Measurements from ENCODE around the gene MTHFS.

Gene MTHFS

GRCh38 chr15:79874242-79874641, 22.6 kb downstream of the MTHFS start:
- DNase-seq = no peak

- no peak for DNase-seq
Observed at GRCh38 chr15:79872358-79873017, 24.3 kb downstream of the MTHFS start.

- DNase-seq = no peak
Observed at GRCh38 chr15:79868554-79868953, 28.3 kb downstream of the MTHFS start.

GRCh38 chr15:79863886-79864285, 32.9 kb downstream of the MTHFS start:
- no peak for DNase-seq

- no peak for DNase-seq
Observed at GRCh38 chr15:79862191-79862590, 34.6 kb downstream of the MTHFS start.

GRCh38 chr15:79860661-79861060, 36.2 kb downstream of the MTHFS start:
- no peak for DNase-seq

- DNase-seq = no peak
Observed at GRCh38 chr15:79858469-79858868, 38.3 kb downstream of the MTHFS start.

GRCh38 chr15:79853492-79854328, 43.1 kb downstream of the MTHFS start:
- DNase-seq = peak; percentile 75

GRCh38 chr15:79849789-79850188, 47.0 kb downstream of the MTHFS start:
- peak; percentile 31 for DNase-seq

GRCh38 chr15:79846539-79846938, 50.3 kb downstream of the MTHFS start:
- DNase-seq = no peak

GRCh38 chr15:79844221-79844620, 52.6 kb downstream of the MTHFS start:
- no peak for DNase-seq

- no peak for DNase-seq
Observed at GRCh38 chr15:79837846-79838245, 59.0 kb downstream of the MTHFS start.

GRCh38 chr15:79834495-79834894, 62.3 kb downstream of the MTHFS start:
- no peak for DNase-seq

- DNase-seq = no peak
Observed at GRCh38 chr15:79832367-79833120, 64.3 kb downstream of the MTHFS start.

- DNase-seq = no peak
Observed at GRCh38 chr15:79831604-79832003, 65.2 kb downstream of the MTHFS start.

GRCh38 chr15:79829950-79830349, 66.9 kb downstream of the MTHFS start:
- DNase-seq = no peak

- DNase-seq = no peak
Observed at GRCh38 chr15:79828447-79828846, 68.4 kb downstream of the MTHFS start.

GRCh38 chr15:79826800-79827199, 70.0 kb downstream of the MTHFS start:
- no peak for DNase-seq

GRCh38 chr15:79824136-79824701, 72.6 kb downstream of the MTHFS start:
- DNase-seq = no peak

- no peak for DNase-seq
Observed at GRCh38 chr15:79820820-79821219, 76.0 kb downstream of the MTHFS start.

GRCh38 chr15:79820176-79820575, 76.6 kb downstream of the MTHFS start:
- DNase-seq = no peak

GRCh38 chr15:79816571-79816970, 80.2 kb downstream of the MTHFS start:
- DNase-seq = no peak

- no peak for DNase-seq
Observed at GRCh38 chr15:79815468-79815867, 81.3 kb downstream of the MTHFS start.

All from stimulated activated CD8-positive, alpha-beta memory T cell treated with anti-CD3 and anti-CD28 coated beads, Interleukin-4, amount 100 ng/mL, for 48 hours (primary cell).